Ectodermal cell (in vitro differentiated cells): ENCODE data around the gene ADAMTSL2.
A peak's percentile ranks its signal among the peaks of the same experiment; 100 is the strongest.

Experiments
- H3K27ac ChIP-seq: 2 replicates; pipeline ENCODE4 v1.7.0; 2013; ENCODE audit warnings: mild to moderate bottlenecking, low read depth, low read length; ENCODE audit not compliant: insufficient read depth, poor library complexity, severe bottlenecking
- H3K27me3 ChIP-seq: 2 replicates; pipeline ENCODE4 v1.7.0; 2013; ENCODE audit warnings: mild to moderate bottlenecking, low read length; ENCODE audit not compliant: insufficient read depth, control insufficient read depth, poor library complexity, severe bottlenecking
- H3K36me3 ChIP-seq: one replicate; pipeline ENCODE4 v1.7.0; 2013; ENCODE audit warnings: low read length; ENCODE audit not compliant: control insufficient read depth, insufficient read depth
- H3K4me1 ChIP-seq: one replicate; pipeline ENCODE4 v1.7.0; 2013; ENCODE audit warnings: low read length; ENCODE audit not compliant: control insufficient read depth, insufficient read depth
- H3K4me3 ChIP-seq: 2 replicates; pipeline ENCODE4 v1.7.0; 2013; ENCODE audit warnings: low read depth, low read length, control low read depth; ENCODE audit not compliant: insufficient read depth
- H3K9me3 ChIP-seq: 2 replicates; pipeline ENCODE4 v1.7.0; 2013; ENCODE audit warnings: mild to moderate bottlenecking, low read length, moderate library complexity; ENCODE audit not compliant: control insufficient read depth
- WGBS, 2 experiments: methylation state at CpG; one replicate each; pipeline ENCODE4 v1.1.7; 2013; ENCODE audit warnings: missing lambda C conversion rate in 2 of 2; 5-methylcytosine and 5-hydroxymethylcytosine counted together

ADAMTSL2 gene

DNA sequence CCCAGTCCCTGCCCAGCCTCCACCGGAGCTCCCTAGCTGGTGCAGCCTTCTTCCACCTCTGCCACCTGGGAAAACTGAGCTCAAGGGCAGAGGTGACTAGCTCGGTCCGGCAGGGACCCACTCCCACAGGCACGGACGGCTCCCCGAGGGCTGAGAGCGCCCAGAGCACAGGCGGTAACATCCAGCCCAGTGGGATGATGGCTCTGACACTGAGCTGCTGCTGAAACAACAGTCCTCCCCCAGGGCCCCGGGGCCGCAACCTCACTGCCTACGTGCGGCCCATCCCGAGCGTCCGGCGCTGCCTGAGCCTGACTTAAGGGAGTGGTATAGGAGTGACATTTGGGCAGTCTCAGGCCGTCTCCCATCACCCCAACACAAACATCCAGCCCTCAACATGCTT, 70.9 kb downstream of the ADAMTSL2 start:
- H3K27me3 ChIP-seq = peaks cover 39% of the 10 kb centered on the region

DNA sequence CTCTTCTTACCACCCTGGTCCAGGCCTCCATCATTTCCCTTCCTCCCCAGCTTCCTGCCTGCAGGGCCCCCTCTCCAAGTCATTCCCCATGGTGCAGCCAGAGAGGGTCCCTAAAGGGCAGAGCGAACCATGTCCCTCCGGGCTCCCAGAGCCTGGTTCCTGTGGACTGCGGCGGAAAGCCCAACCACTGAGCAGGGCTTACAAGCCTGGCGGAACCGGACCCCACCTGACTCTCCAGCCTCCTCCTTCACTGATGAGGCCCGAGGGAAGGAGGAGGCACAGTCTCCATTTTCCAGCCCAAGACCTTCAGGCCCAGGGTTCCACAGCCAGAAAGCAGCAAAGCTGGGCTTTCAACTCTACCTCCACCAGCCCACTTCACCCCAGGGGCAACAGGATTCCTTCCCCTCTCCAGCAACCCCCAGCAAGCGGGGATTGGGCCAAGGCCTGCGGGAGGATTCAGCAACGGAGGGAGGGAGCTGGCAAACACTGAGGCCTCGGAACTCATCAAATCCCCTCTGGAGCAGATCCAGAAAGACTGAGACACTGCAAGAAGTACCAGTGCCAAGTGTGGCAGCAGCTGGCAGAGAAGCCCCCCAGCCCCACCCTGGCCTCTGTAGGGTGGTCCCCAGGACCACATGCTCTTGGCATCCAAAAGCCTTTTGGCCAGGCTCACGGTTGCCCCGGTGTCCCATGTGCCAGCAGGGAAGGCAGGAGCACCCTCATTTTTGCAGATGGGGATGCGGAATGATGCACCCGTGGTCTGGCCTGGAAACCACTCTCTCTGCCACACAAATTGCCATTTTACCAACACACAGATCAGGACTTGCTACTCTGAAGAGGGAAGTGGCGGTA, 71.6 kb downstream of the ADAMTSL2 start:
- no peaks in the 10 kb centered on the region for H3K36me3 ChIP-seq
- no peaks in the 10 kb centered on the region for H3K9me3 ChIP-seq
- peaks cover 45% of the 10 kb centered on the region for H3K27me3 ChIP-seq
- peaks cover 6% of the 10 kb centered on the region for H3K4me1 ChIP-seq
- no peak overlapping the region for H3K27ac ChIP-seq
- WGBS, 2 experiments = 79 to 82% methylated on average over 16 of the region's 16 CpGs
- H3K4me3 ChIP-seq = no peak overlapping the region

More for the DNA sequence above, 70.9 kb downstream of the ADAMTSL2 start:
- no peak overlapping the region for H3K27ac ChIP-seq
- H3K36me3 ChIP-seq = no peaks in the 10 kb centered on the region
- no peaks in the 10 kb centered on the region for H3K9me3 ChIP-seq
- H3K4me3 ChIP-seq = no peak overlapping the region
- 92 to 95% methylated on average over 17 of the region's 17 CpGs for WGBS, 2 experiments
- H3K4me1 ChIP-seq = peaks cover 6% of the 10 kb centered on the region

DNA sequence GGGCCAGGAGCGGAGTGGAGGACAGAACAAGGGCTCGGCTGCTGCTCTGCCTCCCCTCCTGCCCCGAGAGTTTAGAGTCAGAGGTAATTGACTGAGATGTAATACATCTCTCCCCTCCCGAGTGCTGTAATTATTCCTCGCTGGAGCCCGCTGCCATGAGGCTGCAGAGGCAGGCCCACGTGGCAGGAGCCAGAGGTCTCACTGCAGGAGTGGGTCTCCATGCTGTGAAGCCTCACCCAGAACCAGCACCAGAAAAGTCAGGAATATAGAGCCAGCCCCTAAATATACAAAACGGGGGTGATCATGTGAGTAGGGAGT, 72.2 kb downstream of the ADAMTSL2 start:
- H3K4me1 ChIP-seq = peaks cover 6% of the 10 kb centered on the region
- WGBS, 2 experiments = 80 to 84% methylated on average over 8 of the region's 8 CpGs
- peaks cover 48% of the 10 kb centered on the region for H3K27me3 ChIP-seq
- H3K9me3 ChIP-seq = no peaks in the 10 kb centered on the region
- H3K4me3 ChIP-seq = no peak overlapping the region
- H3K36me3 ChIP-seq = no peaks in the 10 kb centered on the region
- H3K27ac ChIP-seq = no peak overlapping the region

DNA sequence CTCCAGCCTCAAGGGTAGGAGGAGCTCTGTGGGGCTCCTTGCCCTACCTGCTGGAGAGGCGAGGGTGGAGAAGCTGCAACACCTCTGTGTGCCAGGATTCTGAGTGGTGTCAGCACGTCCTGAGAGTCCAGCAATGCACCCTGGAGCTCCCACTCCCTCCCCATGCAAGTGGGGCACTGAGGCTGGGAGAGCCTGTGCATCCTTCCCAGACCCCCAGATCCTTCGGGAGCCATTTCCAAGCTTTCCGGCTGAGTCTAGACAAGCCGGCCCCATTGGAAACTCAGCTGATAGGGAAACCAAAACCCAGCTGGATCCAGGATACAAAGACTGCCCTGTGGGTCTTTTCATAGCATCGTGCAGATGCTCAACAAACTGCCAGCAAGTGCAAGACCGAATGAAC, 72.9 kb downstream of the ADAMTSL2 start:
- peaks cover 6% of the 10 kb centered on the region for H3K4me1 ChIP-seq
- WGBS, 2 experiments = 79 to 82% methylated on average over 7 of the region's 7 CpGs
- no peak overlapping the region for H3K27ac ChIP-seq
- no peaks in the 10 kb centered on the region for H3K36me3 ChIP-seq
- no peaks in the 10 kb centered on the region for H3K9me3 ChIP-seq
- peaks cover 48% of the 10 kb centered on the region for H3K27me3 ChIP-seq
- H3K4me3 ChIP-seq = no peak overlapping the region

DNA sequence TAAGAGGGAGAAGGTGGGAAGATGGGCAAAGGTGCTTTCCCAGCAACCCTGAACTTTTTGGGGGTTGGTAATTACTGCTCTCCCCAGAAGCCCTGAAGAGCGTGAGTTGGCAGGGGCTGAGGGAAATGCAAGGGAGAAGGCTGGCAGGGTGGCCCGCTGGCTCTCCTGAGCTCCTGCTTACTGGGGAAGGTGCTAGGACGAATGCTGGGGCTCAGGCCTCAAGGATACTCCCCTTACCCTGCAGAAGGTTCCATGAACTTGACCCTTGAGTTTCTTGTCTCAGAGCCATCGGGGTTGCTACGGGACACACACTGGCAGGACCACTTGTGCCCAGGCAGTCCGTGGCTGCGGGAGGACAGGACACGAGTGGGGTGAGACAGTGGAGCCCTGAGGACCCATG, 73.5 kb downstream of the ADAMTSL2 start:
- Histone ChIP-seq H3K4me3 (no peak overlapping the region), H3K9me3 (no peaks in the 10 kb centered on the region), H3K4me1 (peaks cover 6% of the 10 kb centered on the region), H3K27me3 (peaks cover 48% of the 10 kb centered on the region), H3K36me3 (no peaks in the 10 kb centered on the region), H3K27ac (no peak overlapping the region)
- 92 to 95% methylated on average over 8 of the region's 8 CpGs for WGBS, 2 experiments

DNA sequence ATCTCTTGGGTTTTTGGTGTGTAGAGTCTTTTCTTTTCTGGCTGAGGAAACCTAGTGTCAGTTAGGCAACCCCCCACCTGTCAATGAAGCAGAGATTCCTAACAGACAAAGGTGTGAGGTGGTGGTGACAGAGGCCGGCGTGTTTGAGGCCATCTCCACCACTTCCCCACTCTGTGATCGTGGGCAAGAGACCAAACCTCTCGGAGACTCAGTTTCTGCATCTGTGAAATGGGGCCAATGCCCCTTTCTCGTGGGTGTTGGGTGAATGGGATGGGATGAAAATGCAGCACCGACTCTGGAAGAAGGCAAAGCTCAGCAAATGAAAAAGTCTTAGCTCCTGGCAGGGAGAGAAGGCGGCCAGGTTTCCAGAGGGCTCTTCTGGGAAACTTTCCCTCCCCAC, 73.9 kb downstream of the ADAMTSL2 start:
- WGBS, 2 experiments = 75 to 76% methylated on average over 7 of the region's 7 CpGs
- Histone ChIP-seq H3K27me3 (peaks cover 48% of the 10 kb centered on the region), H3K27ac (no peak overlapping the region), H3K9me3 (no peaks in the 10 kb centered on the region), H3K4me3 (no peak overlapping the region), H3K4me1 (peaks cover 6% of the 10 kb centered on the region), H3K36me3 (no peaks in the 10 kb centered on the region)

DNA sequence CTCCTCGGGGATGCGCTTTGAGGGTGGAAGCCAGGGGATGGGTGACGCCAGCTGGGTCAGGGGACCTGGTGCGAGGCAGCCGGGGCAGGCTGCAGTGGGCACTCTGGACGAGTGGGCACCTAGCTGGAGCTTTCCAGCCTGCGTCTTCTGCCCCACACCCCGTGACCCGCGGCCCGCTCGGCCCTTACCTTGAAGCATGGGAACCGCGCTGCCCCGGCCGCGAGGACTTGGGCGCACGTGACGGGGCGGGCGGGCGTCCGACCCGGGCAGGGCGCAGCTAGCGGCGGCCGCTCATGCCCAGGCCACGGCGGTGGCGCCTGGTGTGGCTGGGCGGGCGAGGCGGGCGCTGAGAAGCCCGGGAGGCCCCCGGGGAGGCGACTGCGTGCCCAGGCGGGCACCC, 74.4 kb downstream of the ADAMTSL2 start:
- 14% methylated on average over 41 of the region's 41 CpGs for WGBS, 2 experiments
- Histone ChIP-seq H3K9me3 (no peaks in the 10 kb centered on the region), H3K4me1 (peaks cover 6% of the 10 kb centered on the region), H3K36me3 (no peaks in the 10 kb centered on the region), H3K4me3 (peak overlapping the region; percentile 27), H3K27me3 (peaks cover 48% of the 10 kb centered on the region), H3K27ac (no peak overlapping the region)

DNA sequence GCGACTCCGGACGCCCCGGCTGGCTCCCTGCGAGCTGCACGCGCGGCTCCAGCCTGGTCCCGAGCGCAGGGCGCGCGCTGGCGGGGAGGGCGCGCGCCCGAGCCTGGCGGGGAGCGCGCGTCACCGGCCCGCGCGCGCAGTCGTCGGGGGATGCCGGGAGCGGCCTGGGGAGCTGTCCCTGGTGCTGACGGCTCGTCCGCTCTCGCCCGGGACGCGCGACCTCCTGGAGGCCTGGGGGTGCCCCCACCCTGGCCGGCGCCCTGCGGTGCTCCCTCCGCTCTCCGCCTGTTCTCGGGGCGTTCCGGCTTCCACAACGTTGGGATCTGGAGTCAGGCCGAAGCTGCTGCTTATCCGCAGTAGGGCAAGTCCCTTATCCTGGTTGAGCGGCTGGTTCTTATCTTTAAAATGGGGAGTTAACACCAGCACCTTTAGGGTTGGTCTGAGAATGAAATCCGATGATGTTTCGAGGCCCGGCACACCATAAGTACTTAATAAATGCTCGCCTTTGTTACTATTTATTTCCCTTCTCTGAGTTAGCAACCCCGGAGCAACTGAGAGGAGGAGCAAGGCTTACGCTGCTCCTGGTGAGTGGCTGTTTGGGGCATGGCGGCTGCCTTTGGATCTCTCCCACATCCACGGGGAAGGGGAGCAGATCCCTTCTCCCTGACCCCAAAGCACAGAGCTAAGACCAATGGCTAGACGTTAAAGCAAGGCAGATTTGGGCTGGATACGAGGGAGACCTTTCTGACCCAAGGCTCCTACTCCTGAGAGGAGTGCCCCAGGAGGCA, 75.0 kb downstream of the ADAMTSL2 start, which contains the start of gene FAM163B:
Gene FAM163B (minus strand): TSS at position 79 of the 788 bp plus-strand sequence. CDS start 29,166 bp downstream, outside the sequence.
- Histone ChIP-seq H3K4me3 (peak within 1 kb of the TSS; percentile 27), H3K27me3 (peaks cover 48% of the 10 kb centered on the region), H3K9me3 (no peaks in the 10 kb centered on the region), H3K27ac (no peak within 1 kb of the TSS), H3K4me1 (peaks cover 7% of the 10 kb centered on the region), H3K36me3 (no peaks in the 10 kb centered on the region)
- 10% methylated on average over 61 of the region's 61 CpGs for WGBS, 2 experiments

DNA sequence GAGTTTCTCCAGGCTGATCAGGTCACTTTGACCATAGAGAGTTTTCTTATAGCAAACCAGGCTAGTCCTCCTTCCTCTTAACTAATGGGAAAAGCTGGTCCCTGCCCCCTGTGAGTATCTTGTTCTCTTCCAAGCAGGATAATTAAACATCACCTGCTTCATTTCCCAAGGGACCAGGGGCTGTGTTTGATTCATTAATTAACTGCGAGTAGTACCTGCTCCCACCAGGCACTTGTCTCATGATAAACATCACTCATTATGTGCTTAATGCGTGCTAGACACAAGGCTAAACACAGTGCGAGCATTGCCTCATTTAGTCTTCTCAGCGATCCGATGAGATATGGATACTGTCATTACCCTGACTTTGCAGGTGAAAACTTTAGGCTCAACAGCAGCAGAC, 76.3 kb downstream of the ADAMTSL2 start:
- 93% methylated on average over 5 of the region's 5 CpGs for WGBS, 2 experiments
- peaks cover 14% of the 10 kb centered on the region for H3K4me1 ChIP-seq
- H3K4me3 ChIP-seq = no peak overlapping the region
- H3K36me3 ChIP-seq = no peaks in the 10 kb centered on the region
- no peak overlapping the region for H3K27ac ChIP-seq
- H3K9me3 ChIP-seq = no peaks in the 10 kb centered on the region
- peaks cover 48% of the 10 kb centered on the region for H3K27me3 ChIP-seq

DNA sequence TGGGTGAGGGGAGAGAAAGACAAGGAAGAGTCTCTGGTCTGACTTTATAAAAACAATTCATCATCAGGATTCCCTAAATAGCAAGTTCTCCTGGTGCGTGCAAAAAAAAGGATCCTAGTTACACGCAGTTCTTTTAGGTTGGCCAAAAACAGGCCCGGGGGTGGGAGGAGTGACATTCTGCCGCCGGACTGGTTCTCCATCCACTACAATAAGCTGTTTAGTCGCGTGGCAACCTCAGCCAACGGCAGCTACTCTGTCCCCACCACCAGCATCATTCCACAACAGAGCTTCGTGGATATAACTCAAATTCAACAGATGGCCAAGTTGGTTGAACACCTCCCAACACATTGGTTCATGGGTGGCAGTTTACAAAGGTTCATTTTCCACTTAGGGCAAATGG, 77.5 kb downstream of the ADAMTSL2 start:
- peaks cover 42% of the 10 kb centered on the region for H3K27me3 ChIP-seq
- H3K9me3 ChIP-seq = no peaks in the 10 kb centered on the region
- no peak overlapping the region for H3K27ac ChIP-seq
- no peak overlapping the region for H3K4me3 ChIP-seq
- no peaks in the 10 kb centered on the region for H3K36me3 ChIP-seq
- peaks cover 14% of the 10 kb centered on the region for H3K4me1 ChIP-seq
- WGBS, 2 experiments = 91 to 92% methylated on average over 9 of the region's 9 CpGs
